Measurements from ENCODE around the gene TSHZ3. TPM values are rescaled to one million over a fixed set of nuclear protein-coding genes. Genes with fewer than 3 reads are reported as not detected.

Gene TSHZ3
- total and polyA plus RNA-seq, 2 of the 13 experiments (the other 11 are each of a cell fraction or from before 2014, with no cell fraction given) = not detected

DNA sequence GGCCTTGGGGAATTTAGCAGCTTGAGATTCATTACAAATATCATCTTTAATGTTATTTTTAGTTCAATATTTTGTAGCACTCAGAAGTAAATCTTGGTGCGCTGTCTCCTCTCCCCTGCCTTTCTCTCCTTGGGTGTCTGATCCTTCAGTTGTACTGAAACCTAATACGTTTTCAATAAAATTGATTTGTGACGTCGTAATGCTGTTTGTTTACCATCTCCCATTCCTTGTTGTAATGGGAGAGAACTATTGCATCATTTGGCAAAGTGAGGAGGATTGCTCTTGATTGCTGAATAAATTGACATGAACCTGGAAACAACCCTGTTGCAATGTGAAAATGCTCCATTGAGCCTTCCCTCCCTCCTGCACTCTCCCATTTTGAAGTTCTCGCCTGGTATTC is 43.2 kb upstream of the TSHZ3 start (continued):
- TF ChIP-seq, protein P1, sequence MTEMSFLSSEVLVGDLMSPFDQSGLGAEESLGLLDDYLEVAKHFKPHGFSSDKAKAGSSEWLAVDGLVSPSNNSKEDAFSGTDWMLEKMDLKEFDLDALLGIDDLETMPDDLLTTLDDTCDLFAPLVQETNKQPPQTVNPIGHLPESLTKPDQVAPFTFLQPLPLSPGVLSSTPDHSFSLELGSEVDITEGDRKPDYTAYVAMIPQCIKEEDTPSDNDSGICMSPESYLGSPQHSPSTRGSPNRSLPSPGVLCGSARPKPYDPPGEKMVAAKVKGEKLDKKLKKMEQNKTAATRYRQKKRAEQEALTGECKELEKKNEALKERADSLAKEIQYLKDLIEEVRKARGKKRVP (CRISPR knock-in tag; IDR thresholded peaks at IDR 0.05) = 0 out of 4 replicates have a peak, but pooled peaks of 1 of the 2 experiments have one; percentile 45
- TF ChIP-seq ZEB1 (IDR thresholded peaks at IDR 0.05; ENCODE audit: insufficient replicate concordance, low read depth) = no peak

- Histone ChIP-seq H3K27ac (ENCODE audit: extremely low read length, insufficient read depth, low read length) (no peak overlapping the region), H2AFZ (ENCODE audit: low read length) (no peak overlapping the region), H4K20me1 (ENCODE audit: insufficient read depth, low read length) (no peaks in the 10 kb centered on the region), H3K4me1 (ENCODE audit: insufficient read depth, low read length) (no peaks in the 10 kb centered on the region), H3K27me3 (ENCODE audit: control insufficient read depth in 1 of 2, insufficient read depth in 2 of 2, low read length in 2 of 2) (peaks cover 0 to 3% of the 10 kb centered on the region in 2 experiments; a peak in 1 of 5 replicates), H3K4me3 (replicated peaks in 1 of 3; ENCODE audit: insufficient read depth in 1 of 3, low read depth in 2 of 3, low read length in 3 of 3) (no peak overlapping the region), H3K4me2 (ENCODE audit: low read depth, low read length) (no peak overlapping the region), H3K9ac (ENCODE audit: insufficient read depth, low read depth, low read length) (no peak overlapping the region), H3K9me3 (ENCODE audit: low read length) (peaks cover 15% of the 10 kb centered on the region; the same call in 1 of the 2 replicates), H3K36me3 (replicated peaks in 1 of 2; ENCODE audit: control insufficient read depth in 1 of 2, insufficient read depth in 2 of 2, low read length in 2 of 2) (no peaks in the 10 kb centered on the region), H3K79me2 (ENCODE audit: insufficient read depth, low read length) (no peaks in the 10 kb centered on the region)
- no peak for TF ChIP-seq RERE (CRISPR knock-in tag; IDR thresholded peaks at IDR 0.05; ENCODE audit: low read depth)
- TF ChIP-seq GTF3A (CRISPR knock-in tag; conservative IDR thresholded peaks at IDR 0.05) = no peak
- no peak for TF ChIP-seq KIAA2018 (CRISPR knock-in tag; IDR thresholded peaks at IDR 0.05; ENCODE audit: borderline replicate concordance)
- CTCF ChIA-PET (ENCODE audit: low intra/inter-chr PET ratio, low total read pairs) = no interaction called here
- BruUV-seq (replicated peaks) = no TSS peak
- 3% methylated on average over 3 of the region's 4 CpGs for WGBS (ENCODE audit: low lambda C conversion rate)
- intact Hi-C loops (cut with micrococcal nuclease; ENCODE audit: unreplicated experiment) = no loop called here
- POLR2A ChIA-PET = no interaction called here
- ATAC-seq (no peak), DNase-seq (ENCODE audit: low spot score) (no peak), FAIRE-seq (no peak)
- in situ Hi-C loops (cut with HindIII; ENCODE audit: extremely low pct_ligation_motif_present, low pct_unique_long_range_greater_than_20kb) = no loop called here
These were observed 42.3 kb upstream of the TSHZ3 start for GRCh38 chr19:31391518-31391917.

All from HepG2 (cell line).